ENCODE measurements around the gene TRAF6.
"Not testable (repeated sequence)": the region's sequence is repeated elsewhere in the genome, so short reads cannot be mapped to it uniquely, and the experiment has no call there.

The TRAF6 gene

GRCh38 chr11:36490026-36490806 is 19.9 kb downstream of the TRAF6 start:
- Histone ChIP-seq H3K27ac (ENCODE audit: low read length) (no peak overlapping the region), H3K36me3 (ENCODE audit: control insufficient read depth, low read depth, low read length) (peaks cover 33% of the 10 kb centered on the region), H3K9me3 (ENCODE audit: control insufficient read depth, low read depth, low read length) (no peaks in the 10 kb centered on the region), H3K9ac (ENCODE audit: low read length) (no peak overlapping the region), H3K27me3 (ENCODE audit: control insufficient read depth, insufficient read depth, low read length) (no peaks in the 10 kb centered on the region), H3K4me3 (ENCODE audit: low read length) (no peak overlapping the region), H3K4me1 (ENCODE audit: control insufficient read depth, low read depth, low read length) (no peaks in the 10 kb centered on the region)

- Histone ChIP-seq H3K27me3 (ENCODE audit: control insufficient read depth, insufficient read depth, low read length) (no peaks in the 10 kb centered on the region), H3K36me3 (ENCODE audit: control insufficient read depth, low read depth, low read length) (peaks cover 29% of the 10 kb centered on the region), H3K4me1 (ENCODE audit: control insufficient read depth, low read depth, low read length) (no peaks in the 10 kb centered on the region), H3K4me3 (ENCODE audit: low read length) (no peak overlapping the region), H3K9me3 (ENCODE audit: control insufficient read depth, low read depth, low read length) (no peaks in the 10 kb centered on the region), H3K27ac (ENCODE audit: low read length) (no peak overlapping the region), H3K9ac (ENCODE audit: low read length) (no peak overlapping the region)
Measured at GRCh38 chr11:36488096-36488495, 22.0 kb downstream of the TRAF6 start.

GRCh38 chr11:36487619-36488018 is 22.5 kb downstream of the TRAF6 start:
- no peak overlapping the region for H3K9ac ChIP-seq (ENCODE audit: low read length)
- H3K4me1 ChIP-seq (ENCODE audit: control insufficient read depth, low read depth, low read length): no peaks in the 10 kb centered on the region
- no peaks in the 10 kb centered on the region for H3K9me3 ChIP-seq (ENCODE audit: control insufficient read depth, low read depth, low read length)
- peaks cover 29% of the 10 kb centered on the region for H3K36me3 ChIP-seq (ENCODE audit: control insufficient read depth, low read depth, low read length)
- H3K4me3 ChIP-seq (ENCODE audit: low read length): no peak overlapping the region
- H3K27ac ChIP-seq (ENCODE audit: low read length): no peak overlapping the region
- H3K27me3 ChIP-seq (ENCODE audit: control insufficient read depth, insufficient read depth, low read length): no peaks in the 10 kb centered on the region

GRCh38 chr11:36485298-36486002 is 24.6 kb downstream of the TRAF6 start:
- no peaks in the 10 kb centered on the region for H3K27me3 ChIP-seq (ENCODE audit: control insufficient read depth, insufficient read depth, low read length)
- no peak overlapping the region for H3K27ac ChIP-seq (ENCODE audit: low read length)
- no peaks in the 10 kb centered on the region for H3K4me1 ChIP-seq (ENCODE audit: control insufficient read depth, low read depth, low read length)
- H3K9me3 ChIP-seq (ENCODE audit: control insufficient read depth, low read depth, low read length): no peaks in the 10 kb centered on the region
- H3K36me3 ChIP-seq (ENCODE audit: control insufficient read depth, low read depth, low read length): peaks cover 18% of the 10 kb centered on the region
- no peak overlapping the region for H3K9ac ChIP-seq (ENCODE audit: low read length)
- H3K4me3 ChIP-seq (ENCODE audit: low read length): no peak overlapping the region

- not testable (repeated sequence) for H3K4me3 ChIP-seq (ENCODE audit: low read length); H3K27me3 ChIP-seq (ENCODE audit: control insufficient read depth, insufficient read depth, low read length); H3K4me1 ChIP-seq (ENCODE audit: control insufficient read depth, low read depth, low read length); H3K9ac ChIP-seq (ENCODE audit: low read length); H3K9me3 ChIP-seq (ENCODE audit: control insufficient read depth, low read depth, low read length); H3K27ac ChIP-seq (ENCODE audit: low read length); H3K36me3 ChIP-seq (ENCODE audit: control insufficient read depth, low read depth, low read length)
Measured at GRCh38 chr11:36483042-36483441, 27.0 kb downstream of the TRAF6 start.

GRCh38 chr11:36480833-36481232 is 29.2 kb downstream of the TRAF6 start:
- no peaks in the 10 kb centered on the region for H3K27me3 ChIP-seq (ENCODE audit: control insufficient read depth, insufficient read depth, low read length)
- no peaks in the 10 kb centered on the region for H3K9me3 ChIP-seq (ENCODE audit: control insufficient read depth, low read depth, low read length)

GRCh38 chr11:36478700-36479329 is 31.3 kb downstream of the TRAF6 start:
- no peak overlapping the region for H3K4me3 ChIP-seq (ENCODE audit: low read length)
- no peak overlapping the region for H3K9ac ChIP-seq (ENCODE audit: low read length)
- H3K36me3 ChIP-seq (ENCODE audit: control insufficient read depth, low read depth, low read length): no peaks in the 10 kb centered on the region
- no peaks in the 10 kb centered on the region for H3K4me1 ChIP-seq (ENCODE audit: control insufficient read depth, low read depth, low read length)
- H3K27ac ChIP-seq (ENCODE audit: low read length): no peak overlapping the region
- H3K27me3 ChIP-seq (ENCODE audit: control insufficient read depth, insufficient read depth, low read length): no peaks in the 10 kb centered on the region
- H3K9me3 ChIP-seq (ENCODE audit: control insufficient read depth, low read depth, low read length): no peaks in the 10 kb centered on the region

More at GRCh38 chr11:36480833-36481232, 29.2 kb downstream of the TRAF6 start:
- no peak overlapping the region for H3K4me3 ChIP-seq (ENCODE audit: low read length)
- no peak overlapping the region for H3K27ac ChIP-seq (ENCODE audit: low read length)
- no peaks in the 10 kb centered on the region for H3K36me3 ChIP-seq (ENCODE audit: control insufficient read depth, low read depth, low read length)
- no peak overlapping the region for H3K9ac ChIP-seq (ENCODE audit: low read length)
- H3K4me1 ChIP-seq (ENCODE audit: control insufficient read depth, low read depth, low read length): no peaks in the 10 kb centered on the region

GRCh38 chr11:36475192-36475591 is 34.9 kb downstream of the TRAF6 start:
- H3K27me3 ChIP-seq (ENCODE audit: control insufficient read depth, insufficient read depth, low read length): no peaks in the 10 kb centered on the region
- H3K9ac ChIP-seq (ENCODE audit: low read length): no peak overlapping the region
- no peaks in the 10 kb centered on the region for H3K4me1 ChIP-seq (ENCODE audit: control insufficient read depth, low read depth, low read length)
- H3K9me3 ChIP-seq (ENCODE audit: control insufficient read depth, low read depth, low read length): no peaks in the 10 kb centered on the region
- no peak overlapping the region for H3K4me3 ChIP-seq (ENCODE audit: low read length)
- no peaks in the 10 kb centered on the region for H3K36me3 ChIP-seq (ENCODE audit: control insufficient read depth, low read depth, low read length)
- H3K27ac ChIP-seq (ENCODE audit: low read length): no peak overlapping the region

- Histone ChIP-seq H3K27me3 (ENCODE audit: control insufficient read depth, insufficient read depth, low read length) (no peaks in the 10 kb centered on the region), H3K9ac (ENCODE audit: low read length) (no peak overlapping the region), H3K9me3 (ENCODE audit: control insufficient read depth, low read depth, low read length) (no peaks in the 10 kb centered on the region), H3K36me3 (ENCODE audit: control insufficient read depth, low read depth, low read length) (no peaks in the 10 kb centered on the region), H3K4me3 (ENCODE audit: low read length) (no peak overlapping the region), H3K27ac (ENCODE audit: low read length) (no peak overlapping the region), H3K4me1 (ENCODE audit: control insufficient read depth, low read depth, low read length) (no peaks in the 10 kb centered on the region)
Measured at GRCh38 chr11:36471577-36471976, 38.5 kb downstream of the TRAF6 start.

- no peak overlapping the region for H3K4me3 ChIP-seq (ENCODE audit: low read length)
- H3K27ac ChIP-seq (ENCODE audit: low read length): no peak overlapping the region
- no peak overlapping the region for H3K9ac ChIP-seq (ENCODE audit: low read length)
- no peaks in the 10 kb centered on the region for H3K4me1 ChIP-seq (ENCODE audit: control insufficient read depth, low read depth, low read length)
- H3K9me3 ChIP-seq (ENCODE audit: control insufficient read depth, low read depth, low read length): no peaks in the 10 kb centered on the region
- H3K36me3 ChIP-seq (ENCODE audit: control insufficient read depth, low read depth, low read length): no peaks in the 10 kb centered on the region
- no peaks in the 10 kb centered on the region for H3K27me3 ChIP-seq (ENCODE audit: control insufficient read depth, insufficient read depth, low read length)
Measured at GRCh38 chr11:36469881-36470802, 39.9 kb downstream of the TRAF6 start.

GRCh38 chr11:36469063-36469462 is 41.0 kb downstream of the TRAF6 start:
- Histone ChIP-seq H3K9ac (ENCODE audit: low read length) (no peak overlapping the region), H3K36me3 (ENCODE audit: control insufficient read depth, low read depth, low read length) (no peaks in the 10 kb centered on the region), H3K9me3 (ENCODE audit: control insufficient read depth, low read depth, low read length) (no peaks in the 10 kb centered on the region), H3K4me3 (ENCODE audit: low read length) (no peak overlapping the region), H3K4me1 (ENCODE audit: control insufficient read depth, low read depth, low read length) (no peaks in the 10 kb centered on the region), H3K27me3 (ENCODE audit: control insufficient read depth, insufficient read depth, low read length) (no peaks in the 10 kb centered on the region), H3K27ac (ENCODE audit: low read length) (no peak overlapping the region)

All from iPS-18a (cell line).